SK-N-SH treated with all-trans-retinoic acid at 6 μM for 48 hours (cell line): ENCODE results near the gene C11orf16.

Experiments used
- ARNTL ChIP-seq: fragments of 450-650 bp; formaldehyde crosslinking; IDR thresholded peaks from 2 replicates; pipeline ENCODE4 v1.5.0; 2020; ENCODE audit warnings: low read depth, mild to moderate bottlenecking, moderate library complexity, borderline replicate concordance
- CREB5 ChIP-seq: fragments of 250-450 bp; sonication (Bioruptor Pico); IDR thresholded peaks from 2 replicates; pipeline ENCODE4 v1.5.1; 2020; ENCODE audit warnings: low read depth, mild to moderate bottlenecking, moderate library complexity
- CSDC2 ChIP-seq: fragments of 250-450 bp; sonication (Bioruptor Pico); IDR thresholded peaks from 2 replicates; pipeline ENCODE4 v1.5.0; 2020; ENCODE audit warnings: mild to moderate bottlenecking, moderate library complexity
- PATZ1 ChIP-seq: fragments of 250-450 bp; sonication (Bioruptor Pico); IDR thresholded peaks from 2 replicates; pipeline ENCODE4 v1.8.0; 2020; ENCODE audit warnings: mild to moderate bottlenecking, moderate library complexity, borderline replicate concordance
- POU6F1 ChIP-seq: fragments of 250-450 bp; sonication (Bioruptor Pico); IDR thresholded peaks from 2 replicates; pipeline ENCODE4 v1.8.0; 2021; ENCODE audit warnings: low read depth, mild to moderate bottlenecking, moderate library complexity, borderline replicate concordance
- RARB ChIP-seq: fragments of 250-450 bp; sonication (Bioruptor Pico); IDR thresholded peaks from 2 replicates; pipeline ENCODE4 v1.8.0; 2021; ENCODE audit warnings: mild to moderate bottlenecking, moderate library complexity
- TCF4 ChIP-seq: fragments of 250-450 bp; sonication (Bioruptor Pico); IDR thresholded peaks from 2 replicates; pipeline ENCODE4 v1.8.0; 2021; ENCODE audit warnings: mild to moderate bottlenecking, moderate library complexity, borderline replicate concordance
- TOX ChIP-seq: fragments of 250-450 bp; sonication (Bioruptor Pico); IDR thresholded peaks from 2 replicates; pipeline ENCODE4 v1.8.0; 2021; ENCODE audit warnings: mild to moderate bottlenecking, moderate library complexity, borderline replicate concordance
- ZFP3 ChIP-seq: fragments of 250-450 bp; sonication (Bioruptor Pico); IDR thresholded peaks from 2 replicates; pipeline ENCODE4 v1.5.0; 2020; ENCODE audit warnings: mild to moderate bottlenecking, moderate library complexity
- ZFP30 ChIP-seq: fragments of 450-650 bp; formaldehyde crosslinking; IDR thresholded peaks from 2 replicates; pipeline ENCODE4 v1.5.0; 2022; ENCODE audit warnings: mild to moderate bottlenecking, moderate library complexity
- ZNF70 ChIP-seq: fragments of 450-650 bp; formaldehyde crosslinking; IDR thresholded peaks from 2 replicates; pipeline ENCODE4 v1.5.0; 2020; ENCODE audit warnings: mild to moderate bottlenecking, moderate library complexity
- TF ChIP-seq, protein P1 (sequence below): fragments of 250-450 bp; sonication (Bioruptor Pico); IDR thresholded peaks from 2 replicates; pipeline ENCODE4 v1.5.1; 2021; ENCODE audit warnings: mild to moderate bottlenecking, moderate library complexity

DNA sequence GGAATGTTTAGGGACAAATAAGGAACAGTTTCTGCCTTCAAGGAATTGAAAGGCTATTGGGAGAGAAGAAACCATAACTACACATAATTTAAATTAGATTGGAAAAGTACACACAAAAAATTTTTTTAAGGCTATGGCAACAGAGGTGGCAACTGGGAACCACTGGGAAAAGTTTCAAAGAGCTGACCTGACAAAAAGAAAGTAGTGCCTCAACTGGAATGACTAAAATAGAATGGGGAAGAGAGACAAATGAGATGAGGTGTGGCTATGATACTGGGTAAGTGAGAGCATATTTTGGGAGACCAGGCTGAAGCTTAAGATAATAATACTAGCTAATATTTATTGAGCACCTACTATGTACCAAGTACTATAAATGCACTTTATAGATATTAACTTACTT lies 24.6 kb downstream of the C11orf16 start:
- TF ChIP-seq CSDC2 (CRISPR knock-in tag) (no peak), ZFP3 (CRISPR knock-in tag) (no peak), TOX (CRISPR knock-in tag) (no peak), ZFP30 (CRISPR knock-in tag) (no peak), ZNF70 (CRISPR knock-in tag) (no peak), PATZ1 (CRISPR knock-in tag) (no peak), RARB (CRISPR knock-in tag) (no peak), ARNTL (CRISPR knock-in tag) (no peak), TCF4 (CRISPR knock-in tag) (no peak), POU6F1 (CRISPR knock-in tag) (no peak), CREB5 (CRISPR knock-in tag) (no peak)
- TF ChIP-seq, protein P1, sequence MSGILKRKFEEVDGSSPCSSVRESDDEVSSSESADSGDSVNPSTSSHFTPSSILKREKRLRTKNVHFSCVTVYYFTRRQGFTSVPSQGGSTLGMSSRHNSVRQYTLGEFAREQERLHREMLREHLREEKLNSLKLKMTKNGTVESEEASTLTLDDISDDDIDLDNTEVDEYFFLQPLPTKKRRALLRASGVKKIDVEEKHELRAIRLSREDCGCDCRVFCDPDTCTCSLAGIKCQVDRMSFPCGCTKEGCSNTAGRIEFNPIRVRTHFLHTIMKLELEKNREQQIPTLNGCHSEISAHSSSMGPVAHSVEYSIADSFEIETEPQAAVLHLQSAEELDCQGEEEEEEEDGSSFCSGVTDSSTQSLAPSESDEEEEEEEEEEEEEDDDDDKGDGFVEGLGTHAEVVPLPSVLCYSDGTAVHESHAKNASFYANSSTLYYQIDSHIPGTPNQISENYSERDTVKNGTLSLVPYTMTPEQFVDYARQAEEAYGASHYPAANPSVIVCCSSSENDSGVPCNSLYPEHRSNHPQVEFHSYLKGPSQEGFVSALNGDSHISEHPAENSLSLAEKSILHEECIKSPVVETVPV: no peak
